GM21576 (cell line): ENCODE data around the gene OR5B12.
"Not testable (repeated sequence)": the region's sequence is repeated elsewhere in the genome, so short reads cannot be mapped to it uniquely, and the experiment has no call there.

Source experiments
- ATAC-seq: cut with Tn5 transposase; IDR thresholded peaks from one replicate; pipeline ENCODE4 v1.9.1; 2021; ENCODE audit warnings: mild to moderate bottlenecking, moderate library complexity; ENCODE audit not compliant: unreplicated experiment

Gene OR5B12

GRCh38 chr11:58442136-58442535, at the start of gene OR5B12:
TSS of gene OR5B12 (minus strand) at chr11:58442236. CDS start at chr11:58440151, 2,085 bp downstream.
- no peak for ATAC-seq

- ATAC-seq, result no peak
Measured at GRCh38 chr11:58490827-58491226, 48.8 kb upstream of the OR5B12 start.

- no peak for ATAC-seq
Measured at GRCh38 chr11:58487170-58487569, 45.1 kb upstream of the OR5B12 start.

- ATAC-seq, result no peak
Measured at GRCh38 chr11:58485961-58486360, 43.9 kb upstream of the OR5B12 start.

GRCh38 chr11:58471892-58472291, 29.9 kb upstream of the OR5B12 start:
- no peak for ATAC-seq

GRCh38 chr11:58466293-58466692, 24.3 kb upstream of the OR5B12 start:
- ATAC-seq, result no peak

GRCh38 chr11:58465690-58466089, 23.7 kb upstream of the OR5B12 start:
- no peak for ATAC-seq

GRCh38 chr11:58451585-58451984, 9.5 kb upstream of the OR5B12 start:
- no peak for ATAC-seq

GRCh38 chr11:58446294-58446693, 4.3 kb upstream of the OR5B12 start:
- ATAC-seq, result no peak

GRCh38 chr11:58444300-58444699, 2.3 kb upstream of the OR5B12 start:
- no peak for ATAC-seq

- ATAC-seq, result no peak
Measured at GRCh38 chr11:58438486-58438885, 3.5 kb downstream of the OR5B12 start.

GRCh38 chr11:58434217-58434616, 7.8 kb downstream of the OR5B12 start:
- no peak for ATAC-seq

GRCh38 chr11:58433638-58434203, 8.3 kb downstream of the OR5B12 start:
- ATAC-seq, result no peak

GRCh38 chr11:58429273-58429672, 12.8 kb downstream of the OR5B12 start:
- ATAC-seq, result no peak

- no peak for ATAC-seq
Measured at GRCh38 chr11:58428021-58428420, 14.0 kb downstream of the OR5B12 start, which contains the start of gene OR5B2. TSS of gene OR5B2 (minus strand) at chr11:58428121. CDS start at chr11:58423261, 4,860 bp downstream.

- no peak for ATAC-seq
Measured at GRCh38 chr11:58406774-58407173, 35.3 kb downstream of the OR5B12 start, which contains the start of gene OR5B3. TSS of gene OR5B3 (minus strand) at chr11:58406874. CDS start at chr11:58403409, 3,465 bp downstream.

- not testable (repeated sequence) for ATAC-seq
Measured at GRCh38 chr11:58399622-58400021, 42.4 kb downstream of the OR5B12 start.

GRCh38 chr11:58395581-58395980, 46.5 kb downstream of the OR5B12 start:
- no peak for ATAC-seq

- ATAC-seq, result no peak
Measured at GRCh38 chr11:58394195-58394594, 47.8 kb downstream of the OR5B12 start.

GRCh38 chr11:58392746-58393145, 49.3 kb downstream of the OR5B12 start:
- no peak for ATAC-seq

GRCh38 chr11:58391879-58392278, 50.2 kb downstream of the OR5B12 start:
- ATAC-seq, result no peak

- ATAC-seq, result no peak
Measured at GRCh38 chr11:58390551-58391063, 51.4 kb downstream of the OR5B12 start.
